IPS-NIHi11 (cell line): ENCODE data around the gene PRKN.
"Not testable (repeated sequence)": the region's sequence is repeated elsewhere in the genome, so short reads cannot be mapped to it uniquely, and the experiment has no call there.

Experiments
- DNase-seq: peaks from one replicate; pipeline ENCODE4 v3.0.0; 2012; ENCODE audit warnings: mixed read lengths, low spot score

Gene PRKN

DNA sequence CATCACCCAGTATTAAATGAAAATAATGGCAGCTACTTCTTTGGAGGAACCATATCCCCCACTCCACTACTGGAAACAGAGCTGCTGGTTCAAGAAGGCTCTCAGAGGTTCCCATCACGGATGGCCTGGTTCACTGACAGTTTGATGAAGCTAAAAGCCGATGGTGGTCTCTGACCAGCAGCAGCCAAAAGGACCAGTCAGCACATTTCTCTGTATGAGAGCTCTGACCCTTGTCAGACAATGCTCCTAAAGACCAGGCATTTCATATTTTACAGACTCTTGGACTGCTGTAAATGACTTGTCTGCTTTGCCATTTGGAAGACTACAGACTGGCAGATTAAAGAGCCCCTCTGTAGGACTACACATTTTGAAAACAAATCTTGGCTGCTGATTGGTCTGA lies 16.6 kb downstream of the PRKN start:
- no peak for DNase-seq

DNA sequence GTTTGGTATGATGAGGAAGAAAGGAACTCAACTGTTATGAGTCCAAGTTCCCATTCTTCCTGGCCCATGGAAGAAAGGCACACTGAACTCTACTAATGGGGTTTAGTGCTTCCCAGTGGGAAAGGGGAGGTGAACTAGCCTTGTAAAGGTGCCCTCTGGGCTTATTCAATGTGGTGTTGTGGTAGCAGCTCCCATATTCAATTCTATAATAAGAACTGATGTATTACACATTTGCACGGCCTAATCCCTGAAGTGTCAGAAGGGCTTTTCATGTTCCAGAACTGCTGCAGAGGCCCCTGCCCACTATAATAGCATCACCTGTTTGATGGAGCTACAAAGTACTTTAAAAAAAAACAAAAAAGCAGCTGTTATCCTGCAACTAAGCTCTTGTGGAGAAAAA lies 17.1 kb downstream of the PRKN start:
- DNase-seq = no peak

DNA sequence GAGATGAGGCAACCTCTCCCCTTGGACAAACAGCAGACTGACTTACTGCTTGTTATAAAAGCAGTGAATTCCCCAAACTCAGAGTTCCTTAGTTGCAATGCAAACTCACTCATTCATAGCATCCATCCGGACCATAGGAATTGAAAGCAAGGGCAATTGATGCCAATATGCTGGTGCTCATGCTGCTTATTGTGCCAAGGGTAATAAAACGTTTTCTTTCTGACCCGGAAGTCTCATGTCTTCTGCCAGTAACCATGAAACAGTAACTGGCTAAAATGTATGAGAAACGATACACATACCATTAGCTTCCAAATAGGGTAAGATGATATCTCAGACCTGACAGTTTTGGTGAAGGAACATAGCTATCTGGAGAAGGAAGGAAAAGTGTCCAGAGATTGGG lies 18.1 kb downstream of the PRKN start:
- DNase-seq = no peak

DNA sequence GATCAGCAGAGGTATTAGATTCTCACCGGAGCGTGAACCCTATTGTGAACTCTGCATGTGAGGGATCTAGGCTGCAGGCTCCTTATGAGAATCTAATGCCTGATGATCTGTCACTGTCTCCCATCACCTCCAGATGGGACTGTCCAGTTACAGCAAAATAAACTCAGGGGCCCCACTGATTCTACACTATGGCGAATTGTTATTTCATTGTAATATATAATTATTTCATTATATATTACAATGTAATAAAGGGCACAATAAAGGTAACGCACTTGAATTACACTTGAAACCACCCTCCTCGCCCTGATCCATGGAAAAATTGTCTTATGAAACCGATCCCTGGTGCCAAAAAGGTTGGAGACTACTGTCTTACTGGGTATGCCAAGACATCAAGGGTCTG lies 18.6 kb downstream of the PRKN start:
- no peak for DNase-seq

DNA sequence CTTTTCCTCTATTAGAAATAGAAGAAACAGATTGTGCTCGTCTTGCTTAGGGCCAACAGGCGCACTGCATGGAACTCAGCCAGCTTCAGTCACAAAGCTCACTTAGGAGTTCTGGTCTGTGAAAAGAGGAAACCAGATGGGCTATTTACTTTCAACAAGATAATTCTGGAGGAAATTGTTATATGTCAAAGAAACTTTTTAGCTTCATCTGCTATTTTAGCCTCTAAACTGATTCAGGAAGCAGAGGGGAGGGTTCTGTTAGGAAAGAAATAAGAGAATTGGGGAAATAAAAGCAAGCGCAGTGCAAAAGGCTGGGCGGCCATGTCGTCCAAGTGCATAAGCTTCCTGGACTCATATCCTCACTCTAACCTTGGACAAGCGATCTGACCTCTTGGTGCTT lies 21.3 kb downstream of the PRKN start:
- DNase-seq = no peak

DNA sequence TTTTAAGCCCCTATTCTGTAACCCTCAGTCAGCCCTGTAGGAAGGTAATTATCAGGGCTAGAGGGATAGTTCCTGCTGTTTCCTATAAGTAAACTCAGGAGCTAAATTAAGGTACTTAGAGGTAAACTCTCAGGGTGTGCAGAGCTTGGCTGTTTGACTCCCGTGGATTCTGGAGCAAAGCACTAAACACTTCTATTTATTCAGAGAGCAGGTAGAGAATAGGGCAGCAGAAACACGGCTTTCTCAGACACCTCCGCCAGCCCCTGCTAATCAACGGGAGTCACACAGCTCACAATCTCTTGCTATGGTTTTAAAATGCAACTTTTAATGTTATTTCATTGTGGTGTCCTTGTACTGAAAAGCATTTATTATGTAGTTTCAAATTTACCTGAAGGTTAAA lies 21.8 kb downstream of the PRKN start:
- no peak for DNase-seq

DNA sequence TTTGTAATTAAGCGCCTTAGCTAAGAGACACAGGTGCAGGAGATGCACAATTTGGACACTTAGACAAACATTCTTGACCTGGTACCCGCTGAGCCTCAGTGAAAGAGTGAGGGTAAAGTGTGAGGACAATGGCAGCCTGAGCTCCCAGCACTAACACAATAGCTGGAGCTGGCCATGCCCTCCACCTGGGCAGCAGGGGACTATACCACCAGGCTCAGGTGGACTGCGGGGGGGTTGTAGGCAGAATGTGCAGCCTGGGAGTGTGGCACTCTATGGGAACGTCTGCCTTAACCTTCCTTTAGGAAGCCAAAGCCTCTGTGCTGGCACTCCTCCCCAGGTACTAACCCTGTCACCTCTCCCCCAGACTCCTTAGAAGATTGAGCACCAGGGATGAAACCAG lies 23.6 kb downstream of the PRKN start:
- no peak for DNase-seq

DNA sequence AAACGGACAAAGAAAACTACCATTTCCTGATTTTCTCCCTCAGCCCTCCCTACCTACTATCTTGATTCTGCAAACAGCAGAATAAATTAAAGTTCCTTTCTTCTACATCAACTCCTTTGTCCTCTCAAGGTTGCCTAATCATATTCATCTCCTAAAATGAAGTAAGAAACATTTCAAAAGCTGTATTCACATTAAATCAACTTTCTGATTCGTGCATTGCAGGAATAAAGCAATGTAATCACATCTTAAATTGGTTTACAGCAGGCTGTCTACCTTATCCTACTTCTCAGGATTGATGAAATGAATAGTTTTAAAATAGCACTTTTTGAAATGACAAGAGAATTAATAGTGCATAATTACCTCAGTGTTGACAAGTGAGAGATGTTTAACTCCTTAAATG lies 25.1 kb downstream of the PRKN start:
- no peak for DNase-seq

DNA sequence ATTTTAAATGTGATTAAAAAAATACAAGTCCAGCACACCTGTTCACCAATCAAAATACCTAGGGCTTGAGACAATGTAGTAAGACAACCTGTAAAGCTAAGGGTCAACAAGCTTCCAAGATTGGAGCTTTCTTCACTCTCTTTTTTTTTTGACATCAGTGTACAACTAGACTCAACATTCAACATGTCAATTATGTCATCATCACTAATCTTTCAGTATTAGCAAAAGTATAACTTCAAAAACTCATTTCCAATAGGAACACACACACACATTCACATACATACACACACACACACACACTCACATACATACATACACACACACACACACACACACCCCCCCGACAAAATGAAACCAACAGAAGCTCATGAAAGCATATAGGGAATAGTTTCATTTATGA lies 26.0 kb downstream of the PRKN start:
- no peak for DNase-seq

DNA sequence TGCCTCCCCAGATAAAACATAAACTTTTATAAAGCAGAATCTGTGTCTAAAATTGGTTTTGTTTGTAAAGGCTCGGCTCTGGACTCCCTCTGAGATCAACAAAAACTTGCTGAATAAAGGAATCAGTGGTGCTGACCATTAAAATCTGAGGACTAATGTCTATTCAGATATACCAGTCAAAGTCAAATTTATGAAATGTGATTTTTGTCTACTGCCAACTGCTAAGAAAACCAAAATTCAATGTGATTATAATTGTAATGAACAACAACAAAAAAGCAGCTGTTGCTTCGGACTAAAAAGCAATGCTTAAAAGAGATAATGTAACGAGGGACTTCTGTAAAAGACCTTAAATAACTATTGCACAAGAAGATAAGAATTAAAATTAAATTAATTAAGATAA lies 26.6 kb downstream of the PRKN start:
- no peak for DNase-seq

DNA sequence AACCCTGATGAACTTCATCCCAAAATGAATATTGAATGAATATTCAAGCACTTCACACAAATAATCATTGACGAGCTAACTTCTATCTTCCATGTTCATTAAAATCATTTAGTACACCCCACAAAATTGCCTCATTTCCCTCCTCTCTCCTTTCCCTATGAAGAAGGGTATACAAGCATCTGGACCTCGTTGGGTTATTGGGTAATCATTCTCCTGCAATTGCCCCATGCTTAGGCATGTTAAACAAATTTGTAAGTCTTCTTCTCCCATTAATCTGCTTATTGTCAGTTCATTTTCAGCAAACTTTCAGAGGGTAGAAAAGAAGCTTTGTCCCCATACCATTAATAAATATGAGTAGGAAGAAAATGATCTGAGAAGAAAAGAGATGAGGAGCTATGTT lies 27.6 kb downstream of the PRKN start:
- no peak for DNase-seq

DNA sequence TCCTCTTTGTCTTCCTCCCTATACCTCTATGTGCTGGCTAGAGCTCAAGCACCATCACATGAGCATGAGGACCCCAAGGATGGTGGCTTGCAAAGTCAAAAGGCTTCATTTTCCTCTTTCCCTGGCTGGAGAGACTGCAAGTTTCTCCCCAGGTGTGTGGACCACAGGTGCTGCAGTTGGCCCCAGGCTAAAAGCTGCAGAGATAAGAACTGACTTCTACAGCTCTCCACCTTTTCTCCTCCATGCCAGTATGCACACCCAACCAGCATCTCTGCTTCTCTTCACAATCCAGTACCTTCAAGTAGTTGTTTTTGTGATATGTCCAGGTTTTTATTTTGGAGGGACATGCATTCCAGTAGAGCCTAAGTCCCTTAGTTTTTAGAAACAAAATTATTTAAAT lies 29.1 kb downstream of the PRKN start:
- no peak for DNase-seq

DNA sequence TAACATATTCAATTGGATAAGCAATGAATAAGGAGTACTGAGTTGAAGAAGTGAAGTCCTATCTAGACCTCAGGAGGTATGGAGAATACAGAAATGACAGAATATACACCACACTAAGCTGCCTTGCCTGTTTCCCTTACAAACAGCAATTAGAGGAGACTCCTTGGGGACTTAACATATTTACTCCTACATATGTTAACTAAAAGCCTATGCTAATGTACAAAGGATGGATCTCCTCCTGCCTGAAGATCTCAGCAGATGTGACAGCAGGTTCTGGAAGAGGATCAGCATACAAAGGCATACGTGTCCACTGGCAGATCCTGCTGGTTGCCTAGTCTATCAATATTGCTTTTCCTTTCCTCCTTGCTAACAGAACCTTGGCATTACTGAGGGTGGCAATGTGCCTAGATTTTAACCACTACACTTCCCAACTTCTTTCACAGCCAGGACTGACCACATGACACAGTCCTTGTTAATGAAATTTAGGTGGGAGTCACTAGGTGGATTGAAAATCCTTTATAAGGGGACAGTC lies 29.6 kb downstream of the PRKN start:
- DNase-seq = no peak

DNA sequence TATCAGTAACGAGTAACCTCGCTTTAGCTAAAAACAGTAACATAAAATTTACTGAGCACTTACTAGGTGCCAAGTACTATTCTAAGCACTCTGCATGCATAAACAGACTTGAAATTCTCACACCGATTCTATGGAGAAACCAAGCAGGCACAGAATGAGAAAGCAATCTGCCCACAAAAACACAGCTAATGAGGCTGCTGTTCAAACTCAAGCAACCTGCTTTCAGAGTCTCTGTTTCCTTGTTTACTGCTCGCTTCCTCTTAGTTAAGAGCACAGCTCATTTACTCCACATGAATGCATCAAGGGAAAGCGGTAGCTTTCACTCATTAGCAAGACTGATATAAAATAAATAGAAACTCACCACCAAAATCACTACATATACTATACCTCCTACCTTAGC lies 37.4 kb downstream of the PRKN start:
- DNase-seq = no peak

DNA sequence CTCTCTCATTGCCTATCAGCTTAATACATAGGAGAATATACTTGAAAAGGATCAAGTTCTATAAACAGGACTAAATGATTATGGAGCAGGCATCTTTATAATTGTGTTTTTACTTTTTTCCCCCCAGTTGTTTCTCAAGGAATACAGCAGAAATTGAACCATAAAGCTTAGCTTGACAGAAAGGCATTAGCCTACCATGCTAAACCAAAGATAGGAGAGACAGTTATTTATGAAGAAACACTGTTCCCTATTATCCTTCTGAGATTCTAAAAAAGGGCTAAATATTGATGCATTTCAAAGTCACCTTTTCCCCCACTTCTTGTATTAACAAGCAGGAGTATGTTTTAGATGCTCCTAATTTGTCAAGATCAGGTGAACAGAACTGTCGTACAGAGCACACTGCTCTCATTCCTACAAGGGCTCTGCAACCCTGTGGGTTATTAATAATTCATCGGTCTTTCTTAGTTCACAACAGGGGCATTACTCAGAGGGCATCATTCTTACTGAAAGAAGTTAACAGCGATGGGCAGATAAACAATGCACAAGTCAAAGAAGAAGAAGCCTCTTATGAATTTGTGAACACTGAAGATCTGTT lies 38.7 kb downstream of the PRKN start:
- DNase-seq = no peak

DNA sequence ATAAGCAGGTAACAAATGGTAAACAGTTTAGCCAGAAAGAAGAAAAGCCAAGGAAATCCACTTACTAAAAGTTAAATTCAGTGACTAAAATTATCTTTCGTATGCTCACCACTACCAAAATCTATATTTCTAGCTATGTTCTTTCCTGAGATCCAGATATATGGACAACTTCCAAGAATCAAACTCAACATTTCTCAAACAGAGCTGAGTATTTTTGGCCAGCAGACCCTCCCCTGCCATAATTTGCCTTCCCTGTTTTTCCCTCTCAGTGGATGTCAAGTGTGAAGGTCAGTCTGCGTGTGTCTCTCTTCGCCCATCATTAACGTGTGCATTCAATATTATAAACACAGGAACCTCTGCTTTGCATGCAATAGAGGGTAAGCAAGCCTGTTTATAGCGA lies 42.0 kb downstream of the PRKN start:
- no peak for DNase-seq

DNA sequence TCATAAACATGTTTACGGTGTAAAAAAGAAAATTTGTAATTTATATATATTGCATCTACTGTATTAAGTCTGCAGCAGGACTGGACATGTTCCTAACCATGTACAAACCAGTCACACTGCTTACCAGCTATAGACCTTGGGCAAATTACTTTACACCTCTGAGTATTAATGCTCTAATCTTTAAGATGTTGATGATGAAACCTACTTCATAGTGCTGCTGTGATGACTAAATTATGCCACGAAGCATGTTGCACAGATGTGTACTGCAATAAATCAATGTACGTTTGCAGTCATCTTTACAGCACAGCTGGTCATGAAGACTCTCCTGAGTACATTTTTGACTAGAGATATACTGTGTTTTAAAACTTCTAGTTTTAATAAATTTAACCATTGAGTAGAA lies 42.6 kb downstream of the PRKN start:
- no peak for DNase-seq

DNA sequence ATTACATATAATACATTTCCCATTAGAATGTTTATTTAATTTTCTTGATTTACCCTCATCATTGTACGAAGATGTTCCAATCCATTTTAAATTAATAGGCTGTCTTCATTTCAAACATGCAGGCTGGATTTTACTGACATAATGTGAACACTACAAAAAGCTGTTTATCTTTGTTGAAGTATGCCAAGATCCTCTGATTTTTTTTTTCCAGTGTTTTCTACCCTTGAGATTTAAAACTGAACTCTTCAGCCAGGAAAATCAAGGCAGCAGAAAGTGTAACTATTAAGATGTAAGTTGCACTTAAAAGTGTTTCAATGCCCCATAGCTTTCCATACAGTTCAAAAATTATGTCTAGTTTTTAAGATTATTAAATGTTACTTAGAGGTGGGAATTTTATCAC lies 43.5 kb downstream of the PRKN start:
- DNase-seq = no peak

DNA sequence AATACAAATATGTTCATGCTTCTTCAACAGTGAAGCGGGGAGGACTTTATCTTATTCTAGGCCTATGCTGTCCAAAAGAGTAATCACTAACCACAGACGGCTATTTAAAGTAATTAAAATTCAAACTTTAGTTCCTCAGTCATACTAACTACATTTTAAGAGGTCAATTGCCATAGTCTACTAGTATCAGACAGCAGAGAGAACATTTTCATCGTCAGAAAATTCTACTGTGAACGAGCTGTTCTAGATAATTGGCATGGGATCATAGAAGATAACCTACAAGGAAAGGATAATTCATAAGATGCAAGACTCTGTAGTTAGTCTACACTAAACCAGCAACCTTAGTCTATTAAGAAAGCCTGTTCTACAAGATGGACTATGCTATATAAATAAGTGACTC lies 44.4 kb downstream of the PRKN start:
- no peak for DNase-seq

DNA sequence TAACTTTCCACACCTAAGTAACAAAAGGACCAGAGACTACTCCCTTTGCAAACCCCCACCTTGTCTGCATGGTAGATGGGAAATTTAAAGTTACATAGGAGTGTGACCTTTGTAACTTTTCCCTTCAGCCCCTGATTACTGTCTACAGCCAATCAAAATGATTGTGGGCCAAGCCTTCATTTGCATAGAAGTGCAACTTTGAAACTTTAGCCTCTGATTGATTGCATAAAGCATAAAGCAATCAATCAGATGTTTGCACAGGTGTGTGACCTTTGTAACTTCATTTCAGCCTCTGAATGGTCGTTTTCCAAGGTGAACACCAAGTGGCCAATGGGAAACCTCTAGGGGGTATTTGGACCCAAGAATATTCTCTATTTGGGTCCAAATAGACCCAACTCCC lies 46.1 kb downstream of the PRKN start:
- no peak for DNase-seq

DNA sequence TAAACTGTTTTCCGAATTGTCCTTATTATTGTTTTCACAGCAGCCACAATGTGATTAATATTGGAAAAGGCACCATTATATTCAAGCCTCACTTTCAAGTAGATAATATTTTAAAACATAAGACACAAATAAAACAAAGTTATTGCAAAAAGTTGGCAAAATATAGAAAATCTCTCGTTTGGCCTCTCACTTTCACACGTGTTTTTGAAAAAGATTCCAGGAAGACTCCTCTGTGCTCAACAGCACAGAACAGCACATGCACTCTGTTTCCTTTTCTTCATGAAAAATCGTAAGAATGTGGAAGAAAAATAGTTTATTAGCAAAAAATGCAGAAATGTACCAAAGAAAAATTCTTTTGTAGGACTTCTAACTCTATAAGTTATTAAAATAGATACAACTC lies 46.7 kb downstream of the PRKN start:
- no peak for DNase-seq

DNA sequence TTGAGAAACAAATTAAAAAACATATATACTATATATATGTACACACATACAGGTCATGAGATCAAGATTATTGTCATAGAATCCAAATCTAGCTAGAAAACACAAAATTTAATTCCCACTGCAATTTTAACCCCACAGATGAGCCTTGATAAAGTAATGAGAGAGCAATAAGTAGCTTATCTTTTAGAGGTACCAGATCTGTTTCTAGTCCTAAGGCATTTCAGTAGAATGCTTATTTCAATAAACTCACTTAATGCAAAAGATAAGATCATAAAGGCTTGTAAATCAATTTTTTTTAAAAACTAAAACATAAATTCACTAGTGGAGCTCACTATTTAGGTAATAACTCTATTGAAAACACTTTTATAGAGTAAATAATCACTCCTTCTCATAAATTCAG lies 47.2 kb downstream of the PRKN start:
- no peak for DNase-seq

DNA sequence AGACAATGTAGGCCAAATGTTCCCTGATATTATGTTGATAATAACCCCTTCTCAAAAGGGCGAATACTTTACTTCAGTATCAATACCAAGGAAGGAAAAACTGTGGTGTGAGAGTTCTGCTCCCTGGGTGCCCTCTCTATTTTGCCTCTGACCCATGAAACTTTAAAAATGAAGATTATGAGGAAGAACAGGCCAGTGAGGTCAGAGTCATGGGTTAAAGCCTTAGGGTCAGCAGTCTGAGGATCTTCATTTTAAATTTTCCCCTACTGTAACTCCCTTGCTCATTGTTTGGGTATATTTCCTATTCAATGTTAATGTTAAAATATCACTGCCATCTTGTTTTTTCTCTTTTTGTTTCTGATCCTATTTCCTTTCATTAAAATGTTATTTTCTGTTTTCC lies 47.9 kb downstream of the PRKN start:
- no peak for DNase-seq

DNA sequence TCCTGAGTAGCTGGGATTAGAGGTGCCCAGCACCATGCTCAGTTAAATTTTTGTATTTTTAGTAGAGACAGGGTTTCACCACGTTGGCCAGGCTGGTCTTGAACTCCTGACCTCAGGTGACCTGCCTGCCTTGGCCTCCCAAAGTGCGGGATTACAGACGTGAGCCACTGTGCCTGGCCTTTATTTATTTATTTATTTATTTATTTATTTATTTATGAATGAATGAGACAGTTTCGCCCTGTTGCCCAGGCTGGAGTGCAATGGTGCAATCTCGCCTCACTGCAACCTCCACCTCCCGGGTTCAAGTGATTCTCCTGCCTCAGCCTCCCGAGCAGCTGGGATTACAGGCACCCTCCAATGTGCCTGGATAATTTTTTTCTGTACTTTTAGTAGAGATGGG lies 48.7 kb downstream of the PRKN start:
- not testable (repeated sequence) for DNase-seq

DNA sequence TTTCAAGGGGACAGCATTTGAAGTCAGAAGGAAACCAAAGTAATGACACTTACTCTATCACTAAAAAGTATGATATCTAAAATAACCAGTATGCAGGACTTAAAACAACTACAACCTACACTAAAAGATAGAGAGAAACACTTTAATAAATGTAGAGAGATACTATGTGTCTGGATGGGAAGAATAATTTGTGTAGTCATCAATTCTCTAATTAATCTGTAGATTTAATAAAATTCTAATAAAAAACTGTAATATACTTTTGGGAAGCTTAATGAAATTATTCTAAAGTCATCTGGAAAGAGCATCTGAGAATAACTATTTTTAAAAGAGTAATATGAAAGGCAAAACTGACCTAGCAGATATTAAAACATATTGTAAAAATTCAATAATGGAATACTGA lies 52.1 kb downstream of the PRKN start:
- no peak for DNase-seq
